Spleen (tissue), 7 donors: ENCODE measurements around the gene USP6.

ENCODE experiments used
- CTCF ChIP-seq, 11 experiments: fragments of 200-600 bp in 7 of 11; fragments of 450-650 bp in 4 of 11; sonication (generic) in 4 of 11; IDR thresholded peaks in 8 of 11; conservative IDR thresholded peaks in 3 of 11; 1 replicate in 7 of 11; 2 replicates in 4 of 11; pipeline versions ENCODE4 v1.4.0 to v1.8.0; 2016 to 2021; ENCODE audit warnings: antibody characterized with exemption in 11 of 11, inconsistent platforms in 4 of 11, mild to moderate bottlenecking in 1 of 11
- POLR2A ChIP-seq, 3 donors: fragments of 450-650 bp; IDR thresholded peaks; one replicate each; pipeline ENCODE4 v1.5.1; 2017; ENCODE audit warnings: antibody characterized with exemption in 3 of 3, mild to moderate bottlenecking in 1 of 3
- donor health status: DM: no; HTN: no; CAD: no; lungs with moderate emphysema.
- donor health status: DM: no; HTN: no; CAD: no.
- donor health status: DM: no; HTN: no; CAD: no.

DNA sequence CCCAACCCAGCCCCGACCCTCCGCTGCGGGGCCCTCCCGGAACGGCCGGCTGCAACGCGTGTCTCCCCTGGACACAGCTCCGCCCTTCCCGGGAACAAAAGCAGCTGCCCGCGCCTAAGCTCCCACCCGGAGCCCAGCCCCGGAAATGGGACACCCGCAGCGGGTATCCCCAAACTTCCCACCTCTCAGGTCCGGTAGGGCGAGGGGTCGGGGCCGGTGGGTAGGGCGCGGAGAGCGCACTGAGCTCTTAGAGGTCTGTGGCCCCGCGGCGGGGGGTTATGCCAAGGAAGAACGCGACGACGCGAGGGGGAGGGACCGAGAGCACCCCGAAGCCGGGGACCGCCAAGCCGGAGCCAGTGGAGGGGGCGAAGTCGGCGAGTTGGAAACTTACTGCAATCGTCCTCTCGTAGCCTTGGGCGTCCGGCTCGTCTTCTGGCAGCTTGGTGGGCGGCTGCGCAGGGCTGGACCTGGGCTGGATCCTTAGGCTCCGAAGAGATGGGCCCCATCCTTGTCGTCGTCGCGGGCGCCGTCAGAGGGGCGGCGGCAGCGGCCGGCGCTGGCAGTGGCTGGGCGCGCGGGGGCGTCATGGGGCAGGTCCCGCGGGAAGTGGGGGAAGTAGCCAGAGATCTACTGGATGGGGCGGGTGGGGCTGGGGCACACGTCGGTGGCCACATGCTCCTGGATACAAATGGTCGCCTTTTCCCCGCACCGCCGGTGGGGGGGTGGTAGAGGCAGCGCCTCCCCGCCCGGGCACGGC lies 6.9 kb downstream of the USP6 start:
- TF ChIP-seq CTCF (IDR thresholded peaks at IDR 0.05 in 8 of 11, conservative IDR thresholded peaks at IDR 0.05 in 3 of 11) (peak in 3 of 11 experiments; percentile 12 to 24 (median 17)), POLR2A (IDR thresholded peaks at IDR 0.05) (no peak)
